ENCODE measurements around the gene EFCAB6.

DNA sequence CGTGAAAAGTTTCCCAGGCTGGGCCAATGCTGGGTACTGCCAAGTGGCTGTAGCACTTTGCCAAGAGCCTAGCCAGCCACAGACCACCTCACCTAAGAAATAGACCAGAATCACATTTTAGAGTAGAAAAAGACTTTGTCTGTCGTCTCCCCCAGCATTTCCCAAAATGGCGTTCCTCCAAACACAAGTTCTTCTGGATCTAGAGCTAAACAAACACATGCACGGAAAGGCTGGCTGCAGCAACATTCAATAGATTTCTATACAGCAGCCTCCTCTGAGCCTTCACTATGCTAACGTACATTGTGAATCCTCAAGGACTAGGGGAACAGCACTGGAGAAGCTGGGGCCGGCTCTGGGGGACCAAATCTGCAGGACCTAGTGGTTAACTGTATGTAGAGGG, 65.0 kb downstream of the EFCAB6 start:
- TF ChIP-seq RAD21 (IDR thresholded peaks at IDR 0.05; ENCODE audit: low read depth) (no peak), ZNF274 (IDR thresholded peaks at IDR 0.05; ENCODE audit: low read depth, low read length) (no peak), POLR2AphosphoS5 (IDR thresholded peaks at IDR 0.05; ENCODE audit: low read depth, low read length) (no peak), EGR1 (IDR thresholded peaks at IDR 0.05; ENCODE audit: low read depth) (no peak), SIN3A (IDR thresholded peaks at IDR 0.05; ENCODE audit: low read depth) (no peak), FOSL1 (IDR thresholded peaks at IDR 0.05; ENCODE audit: low read depth) (no peak), POLR2A (IDR thresholded peaks at IDR 0.05; ENCODE audit: borderline replicate concordance, extremely low read depth, insufficient read depth, insufficient read length) (no peak), SRF (IDR thresholded peaks at IDR 0.05; ENCODE audit: low read depth) (no peak), EZH2 (IDR thresholded peaks at IDR 0.05) (no peak), ZFX (IDR thresholded peaks at IDR 0.05) (no peak), YY1 (IDR thresholded peaks at IDR 0.05; ENCODE audit: extremely low read depth, insufficient replicate concordance, low read depth, low read length) (no peak), JUND (IDR thresholded peaks at IDR 0.05) (no peak)
- TF ChIP-seq, protein P1, sequence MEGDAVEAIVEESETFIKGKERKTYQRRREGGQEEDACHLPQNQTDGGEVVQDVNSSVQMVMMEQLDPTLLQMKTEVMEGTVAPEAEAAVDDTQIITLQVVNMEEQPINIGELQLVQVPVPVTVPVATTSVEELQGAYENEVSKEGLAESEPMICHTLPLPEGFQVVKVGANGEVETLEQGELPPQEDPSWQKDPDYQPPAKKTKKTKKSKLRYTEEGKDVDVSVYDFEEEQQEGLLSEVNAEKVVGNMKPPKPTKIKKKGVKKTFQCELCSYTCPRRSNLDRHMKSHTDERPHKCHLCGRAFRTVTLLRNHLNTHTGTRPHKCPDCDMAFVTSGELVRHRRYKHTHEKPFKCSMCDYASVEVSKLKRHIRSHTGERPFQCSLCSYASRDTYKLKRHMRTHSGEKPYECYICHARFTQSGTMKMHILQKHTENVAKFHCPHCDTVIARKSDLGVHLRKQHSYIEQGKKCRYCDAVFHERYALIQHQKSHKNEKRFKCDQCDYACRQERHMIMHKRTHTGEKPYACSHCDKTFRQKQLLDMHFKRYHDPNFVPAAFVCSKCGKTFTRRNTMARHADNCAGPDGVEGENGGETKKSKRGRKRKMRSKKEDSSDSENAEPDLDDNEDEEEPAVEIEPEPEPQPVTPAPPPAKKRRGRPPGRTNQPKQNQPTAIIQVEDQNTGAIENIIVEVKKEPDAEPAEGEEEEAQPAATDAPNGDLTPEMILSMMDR (IDR thresholded peaks at IDR 0.05 in 2 of 3, conservative IDR thresholded peaks at IDR 0.05 in 1 of 3; ENCODE audit: borderline replicate concordance in 1 of 3, insufficient read depth in 1 of 3, low read depth in 2 of 3, low read length in 2 of 3): no peak
- TF ChIP-seq, protein P2, sequence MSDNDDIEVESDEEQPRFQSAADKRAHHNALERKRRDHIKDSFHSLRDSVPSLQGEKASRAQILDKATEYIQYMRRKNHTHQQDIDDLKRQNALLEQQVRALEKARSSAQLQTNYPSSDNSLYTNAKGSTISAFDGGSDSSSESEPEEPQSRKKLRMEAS (IDR thresholded peaks at IDR 0.05): no peak
